ENCODE measurements around the gene KRTAP19-1. TPM values are rescaled to one million over a fixed set of nuclear protein-coding genes. Genes with fewer than 3 reads are reported as not detected.

Gene KRTAP19-1
- total and polyA plus RNA-seq, 9 of the 15 experiments (the other 6 are each of a cell fraction or from before 2014, with no cell fraction given): not detected

DNA sequence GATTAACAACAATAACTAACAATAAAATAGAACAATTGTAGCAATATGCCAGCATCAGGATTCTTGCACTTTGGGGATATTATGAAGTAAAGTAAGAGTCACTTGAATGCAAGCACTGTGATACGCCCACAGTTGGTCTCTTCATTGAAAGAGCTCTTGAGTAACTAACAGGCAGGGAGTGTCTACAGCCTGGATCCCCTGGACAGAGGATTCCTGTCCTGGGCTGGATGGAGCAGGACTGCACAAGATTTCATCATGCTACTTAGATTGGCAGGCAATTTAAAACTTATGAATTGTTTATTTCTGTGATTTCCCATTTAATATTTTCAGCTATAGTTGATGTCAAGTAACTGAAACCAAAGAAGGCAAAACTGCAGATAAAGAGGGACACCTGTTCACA lies 35.5 kb upstream of the KRTAP19-1 start:
- TF ChIP-seq ZNF280B (CRISPR knock-in tag; IDR thresholded peaks at IDR 0.05) (no peak), RBM39 (optimal IDR thresholded peaks at IDR 0.05; ENCODE audit: low read depth, low read length) (no peak), PML (IDR thresholded peaks at IDR 0.05; ENCODE audit: low read length) (no peak), CTBP1 (IDR thresholded peaks at IDR 0.05; ENCODE audit: borderline replicate concordance) (no peak), MED1 (CRISPR knock-in tag; IDR thresholded peaks at IDR 0.05; ENCODE audit: borderline replicate concordance) (no peak), HSF4 (CRISPR knock-in tag; IDR thresholded peaks at IDR 0.05; ENCODE audit: borderline replicate concordance) (no peak), ZNF395 (CRISPR knock-in tag; IDR thresholded peaks at IDR 0.05) (no peak), IRF9 (tag; IDR thresholded peaks at IDR 0.05) (no peak), NFRKB (IDR thresholded peaks at IDR 0.05; ENCODE audit: low read depth) (no peak), SMC3 (conservative IDR thresholded peaks at IDR 0.05; ENCODE audit: insufficient read depth, low read depth, low read length) (no peak), CHD2 (IDR thresholded peaks at IDR 0.05; ENCODE audit: low read depth, low read length) (no peak), GABPB2 (CRISPR knock-in tag; conservative IDR thresholded peaks at IDR 0.05) (no peak), MXI1 (IDR thresholded peaks at IDR 0.05; ENCODE audit: low read depth, low read length) (no peak)
- TF ChIP-seq, protein P1, sequence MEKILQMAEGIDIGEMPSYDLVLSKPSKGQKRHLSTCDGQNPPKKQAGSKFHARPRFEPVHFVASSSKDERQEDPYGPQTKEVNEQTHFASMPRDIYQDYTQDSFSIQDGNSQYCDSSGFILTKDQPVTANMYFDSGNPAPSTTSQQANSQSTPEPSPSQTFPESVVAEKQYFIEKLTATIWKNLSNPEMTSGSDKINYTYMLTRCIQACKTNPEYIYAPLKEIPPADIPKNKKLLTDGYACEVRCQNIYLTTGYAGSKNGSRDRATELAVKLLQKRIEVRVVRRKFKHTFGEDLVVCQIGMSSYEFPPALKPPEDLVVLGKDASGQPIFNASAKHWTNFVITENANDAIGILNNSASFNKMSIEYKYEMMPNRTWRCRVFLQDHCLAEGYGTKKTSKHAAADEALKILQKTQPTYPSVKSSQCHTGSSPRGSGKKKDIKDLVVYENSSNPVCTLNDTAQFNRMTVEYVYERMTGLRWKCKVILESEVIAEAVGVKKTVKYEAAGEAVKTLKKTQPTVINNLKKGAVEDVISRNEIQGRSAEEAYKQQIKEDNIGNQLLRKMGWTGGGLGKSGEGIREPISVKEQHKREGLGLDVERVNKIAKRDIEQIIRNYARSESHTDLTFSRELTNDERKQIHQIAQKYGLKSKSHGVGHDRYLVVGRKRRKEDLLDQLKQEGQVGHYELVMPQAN (IDR thresholded peaks at IDR 0.05; ENCODE audit: borderline replicate concordance): no peak
- 0% methylated on average over 1 of the region's 1 CpG for WGBS (ENCODE audit: insufficient coverage, low coverage, missing lambda C conversion rate)
- no peak for DNase-seq (ENCODE audit: extremely low read depth in 1 of 4, low spot score in 3 of 4)
- H3K79me2 ChIP-seq (ENCODE audit: control insufficient read depth, insufficient read depth, low read length): no peaks in the 10 kb centered on the region
- ATAC-seq: no peak
- H3K9me1 ChIP-seq (ENCODE audit: control insufficient read depth, insufficient read depth, low read length): no peaks in the 10 kb centered on the region
- no peak overlapping the region for H3K27ac ChIP-seq (ENCODE audit: extremely low read depth, low read depth, low read length)
- no peak overlapping the region for H3K4me3 ChIP-seq
- ChIA-PET CTCF (ENCODE audit: low intra/inter-chr PET ratio) (no interaction called here), POLR2A (no interaction called here)
- no peak overlapping the region for H3K4me2 ChIP-seq (ENCODE audit: insufficient read depth, low read length)
- H3K9ac ChIP-seq (ENCODE audit: insufficient read depth in 1 of 2, low read depth in 2 of 2, low read length in 2 of 2): no peak overlapping the region
- no peaks in the 10 kb centered on the region for H3K4me1 ChIP-seq (replicated peaks in 1 of 2; ENCODE audit: control insufficient read depth in 2 of 2, insufficient read depth in 2 of 2, low read length in 2 of 2)
- H3K27me3 ChIP-seq (ENCODE audit: control insufficient read depth in 2 of 2, insufficient read depth in 2 of 2, low read length in 2 of 2): no peaks in the 10 kb centered on the region
- no peak for FAIRE-seq
- no peaks in the 10 kb centered on the region for H3K9me3 ChIP-seq (replicated peaks; ENCODE audit: control insufficient read depth, insufficient read depth, low read depth, low read length)
- in situ Hi-C loops (cut with MboI): no loop called here
- no TSS peak for BruUV-seq (replicated peaks)
- H2AFZ ChIP-seq (ENCODE audit: low read depth, low read length): no peak overlapping the region
- H3K36me3 ChIP-seq (ENCODE audit: control insufficient read depth, insufficient read depth, low read length): no peaks in the 10 kb centered on the region
- H4K20me1 ChIP-seq (replicated peaks; ENCODE audit: control insufficient read depth, insufficient read depth, low read length): no peaks in the 10 kb centered on the region
- intact Hi-C loops (cut with micrococcal nuclease): no loop called here
